ENCODE measurements around the gene SLC25A45.

The SLC25A45 gene

DNA sequence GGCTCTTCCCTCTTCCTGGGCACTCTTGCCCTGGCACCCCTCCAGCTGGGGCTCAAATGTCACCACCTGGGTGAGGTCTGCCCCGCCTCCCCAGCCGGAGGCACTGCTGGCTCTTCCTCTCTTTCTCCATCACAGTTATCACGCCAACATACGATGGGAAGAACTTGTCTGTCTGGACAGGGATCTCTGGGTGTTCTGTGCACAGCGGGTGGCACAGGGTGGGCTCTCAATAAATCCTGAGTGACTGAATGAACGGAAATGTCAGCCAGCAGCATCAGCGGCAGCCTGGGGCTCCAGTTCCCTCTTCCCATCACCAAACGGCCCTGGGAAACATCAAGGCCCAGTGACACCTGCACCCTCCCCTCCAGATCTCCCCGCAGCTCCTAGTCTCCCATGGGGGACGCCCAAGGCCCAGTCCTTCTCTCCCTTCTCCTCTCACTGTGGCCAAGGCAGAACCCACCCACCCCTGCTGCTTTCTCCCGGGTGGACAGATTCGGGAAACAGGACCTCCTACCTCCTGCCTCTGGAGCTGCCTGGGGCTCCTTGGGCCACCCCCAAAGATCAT is 440 bp upstream of the SLC25A45 start:
- no peaks in the 10 kb centered on the region for H3K27me3 ChIP-seq (ENCODE audit: insufficient read depth, low read depth)
- peak overlapping the region; percentile 79 for H3K4me2 ChIP-seq
- H3K4me3 ChIP-seq (IDR thresholded peaks at IDR 0.05; ENCODE audit: insufficient read depth, low read depth, low read length) = no peak overlapping the region
- H3K36me3 ChIP-seq (ENCODE audit: insufficient read depth) = no peaks in the 10 kb centered on the region
- H3K79me2 ChIP-seq (ENCODE audit: insufficient read depth, low read depth) = peaks cover 36% of the 10 kb centered on the region
- peak overlapping the region; percentile 88 for H3K9ac ChIP-seq
- peak overlapping the region; percentile 95 for H3K27ac ChIP-seq
- peak overlapping the region; percentile 50; the same call in 1 of the 2 replicates for H2AFZ ChIP-seq (ENCODE audit: low read depth)
- H4K20me1 ChIP-seq (ENCODE audit: insufficient read depth) = no peaks in the 10 kb centered on the region
- TF ChIP-seq, protein P1, sequence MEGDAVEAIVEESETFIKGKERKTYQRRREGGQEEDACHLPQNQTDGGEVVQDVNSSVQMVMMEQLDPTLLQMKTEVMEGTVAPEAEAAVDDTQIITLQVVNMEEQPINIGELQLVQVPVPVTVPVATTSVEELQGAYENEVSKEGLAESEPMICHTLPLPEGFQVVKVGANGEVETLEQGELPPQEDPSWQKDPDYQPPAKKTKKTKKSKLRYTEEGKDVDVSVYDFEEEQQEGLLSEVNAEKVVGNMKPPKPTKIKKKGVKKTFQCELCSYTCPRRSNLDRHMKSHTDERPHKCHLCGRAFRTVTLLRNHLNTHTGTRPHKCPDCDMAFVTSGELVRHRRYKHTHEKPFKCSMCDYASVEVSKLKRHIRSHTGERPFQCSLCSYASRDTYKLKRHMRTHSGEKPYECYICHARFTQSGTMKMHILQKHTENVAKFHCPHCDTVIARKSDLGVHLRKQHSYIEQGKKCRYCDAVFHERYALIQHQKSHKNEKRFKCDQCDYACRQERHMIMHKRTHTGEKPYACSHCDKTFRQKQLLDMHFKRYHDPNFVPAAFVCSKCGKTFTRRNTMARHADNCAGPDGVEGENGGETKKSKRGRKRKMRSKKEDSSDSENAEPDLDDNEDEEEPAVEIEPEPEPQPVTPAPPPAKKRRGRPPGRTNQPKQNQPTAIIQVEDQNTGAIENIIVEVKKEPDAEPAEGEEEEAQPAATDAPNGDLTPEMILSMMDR (conservative IDR thresholded peaks at IDR 0.05; ENCODE audit: low read depth, low read length) = no peak
- peaks cover 58% of the 10 kb centered on the region for H3K4me1 ChIP-seq (ENCODE audit: low read depth, poor library complexity, severe bottlenecking)

DNA sequence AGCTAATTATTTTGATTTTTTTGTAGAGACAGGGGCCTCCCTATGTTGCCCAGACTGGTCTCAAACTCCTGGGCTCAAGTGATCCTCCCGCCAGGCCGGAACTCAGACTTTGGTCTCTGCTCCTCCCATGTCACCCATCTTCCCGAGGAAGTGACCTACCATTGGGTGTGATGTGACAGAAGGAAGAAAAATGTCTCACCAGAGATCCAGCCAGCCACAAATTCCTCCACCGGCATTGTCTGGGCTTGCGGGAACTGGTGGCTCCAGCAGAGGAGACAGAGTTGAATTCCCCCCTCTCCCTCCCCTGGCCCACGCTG is 772 bp downstream of the SLC25A45 start:
- peak overlapping the region; percentile 88 for H3K9ac ChIP-seq
- H2AFZ ChIP-seq (ENCODE audit: low read depth) = peak overlapping the region; percentile 50

DNA sequence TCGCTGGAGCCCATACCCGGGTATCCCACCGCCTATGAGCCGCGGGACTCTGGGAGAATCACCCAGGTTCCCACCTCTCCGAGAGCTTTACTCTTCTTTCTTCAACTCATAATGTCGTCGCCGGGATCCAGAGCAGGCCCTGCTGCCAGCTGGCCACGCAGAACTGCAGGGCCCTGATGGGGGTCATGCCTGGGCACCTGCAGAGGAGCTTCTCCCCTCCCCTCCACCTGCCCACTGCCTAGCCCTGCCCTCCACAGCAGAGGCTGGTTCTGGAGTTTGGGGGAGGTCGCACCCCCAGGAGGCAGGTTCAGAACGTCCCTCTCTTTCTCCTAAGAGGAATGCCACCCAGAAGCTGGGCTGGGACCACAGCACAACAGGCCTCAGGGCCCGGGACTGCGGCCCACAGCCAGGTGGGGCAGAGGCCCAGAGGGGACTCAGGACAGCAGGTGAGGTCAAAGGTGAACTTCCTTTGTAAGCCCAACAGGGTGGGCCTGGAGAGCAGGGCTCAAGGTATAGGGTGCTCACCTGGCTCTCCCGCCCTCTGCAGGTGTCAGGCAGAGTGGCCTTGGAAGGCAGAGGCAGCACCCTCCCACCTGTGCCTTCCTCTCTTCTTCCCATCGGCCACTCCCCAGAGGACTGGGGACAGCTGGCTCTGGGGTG is 1.9 kb downstream of the SLC25A45 start:
- H3K4me1 ChIP-seq (ENCODE audit: low read depth, poor library complexity, severe bottlenecking) = peaks cover 42% of the 10 kb centered on the region
- H3K4me3 ChIP-seq (IDR thresholded peaks at IDR 0.05; ENCODE audit: insufficient read depth, low read depth, low read length) = no peak overlapping the region
- H3K27ac ChIP-seq = peak overlapping the region; percentile 95; the same call in 1 of the 2 replicates
- H3K9ac ChIP-seq = no peak overlapping the region; the same call in 1 of the 2 replicates
- H3K4me2 ChIP-seq = peak overlapping the region; percentile 79
- no peaks in the 10 kb centered on the region for H4K20me1 ChIP-seq (ENCODE audit: insufficient read depth)
- TF ChIP-seq, protein P1 (conservative IDR thresholded peaks at IDR 0.05; ENCODE audit: low read depth, low read length) = no peak
- H2AFZ ChIP-seq (ENCODE audit: low read depth) = no peak overlapping the region
- no peaks in the 10 kb centered on the region for H3K36me3 ChIP-seq (ENCODE audit: insufficient read depth)
- peaks cover 16% of the 10 kb centered on the region; the same call in 1 of the 2 replicates for H3K79me2 ChIP-seq (ENCODE audit: insufficient read depth, low read depth)
- H3K27me3 ChIP-seq (ENCODE audit: insufficient read depth, low read depth) = no peaks in the 10 kb centered on the region

More for the DNA sequence above, 772 bp downstream of the SLC25A45 start:
- TF ChIP-seq, protein P1 (conservative IDR thresholded peaks at IDR 0.05; ENCODE audit: low read depth, low read length) = no peak
- peaks cover 49% of the 10 kb centered on the region for H3K4me1 ChIP-seq (ENCODE audit: low read depth, poor library complexity, severe bottlenecking)
- H4K20me1 ChIP-seq (ENCODE audit: insufficient read depth) = no peaks in the 10 kb centered on the region
- no peaks in the 10 kb centered on the region for H3K27me3 ChIP-seq (ENCODE audit: insufficient read depth, low read depth)
- H3K27ac ChIP-seq = peak overlapping the region; percentile 95
- H3K4me2 ChIP-seq = peak overlapping the region; percentile 79
- H3K79me2 ChIP-seq (ENCODE audit: insufficient read depth, low read depth) = peaks cover 24% of the 10 kb centered on the region
- no peak overlapping the region for H3K4me3 ChIP-seq (IDR thresholded peaks at IDR 0.05; ENCODE audit: insufficient read depth, low read depth, low read length)
- H3K36me3 ChIP-seq (ENCODE audit: insufficient read depth) = no peaks in the 10 kb centered on the region

DNA sequence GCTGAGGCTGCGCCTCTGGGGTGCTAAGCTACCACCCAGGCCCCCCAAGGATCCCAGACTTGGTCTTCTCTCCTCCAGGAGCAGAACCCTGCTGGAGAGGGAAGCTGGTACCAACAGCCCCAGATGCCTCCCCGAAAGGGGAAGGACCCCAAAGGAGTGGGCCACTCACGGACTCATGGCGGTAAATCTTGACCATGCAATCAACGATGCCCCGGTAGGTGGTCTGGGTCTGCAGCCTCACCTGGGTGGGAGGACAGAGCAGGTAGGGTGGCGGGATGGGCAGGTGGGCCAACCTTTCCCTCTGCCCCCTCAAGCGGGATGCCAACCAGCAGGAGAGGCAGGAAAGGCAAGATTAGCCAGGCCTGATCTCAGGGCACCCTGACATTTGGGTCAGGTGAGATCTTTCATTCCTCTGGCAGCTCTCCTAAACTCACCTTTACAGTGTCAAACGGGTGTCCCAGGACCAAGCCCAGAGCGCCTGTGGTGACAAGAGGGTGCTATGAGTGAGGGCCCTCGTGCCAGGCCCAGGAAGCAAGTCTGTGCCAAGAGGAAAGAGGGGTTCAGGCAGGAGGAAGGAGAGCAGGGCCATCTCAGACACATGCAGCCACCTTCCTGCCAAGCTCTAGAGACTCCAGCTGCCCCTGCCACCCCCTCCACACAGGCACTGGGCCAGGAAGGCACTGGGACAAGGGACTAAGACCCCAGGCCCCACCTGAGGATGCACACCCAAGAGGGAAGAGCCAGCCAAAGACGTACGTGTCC is 2.6 kb downstream of the SLC25A45 start:
- H3K9ac ChIP-seq = no peak overlapping the region
- no peaks in the 10 kb centered on the region for H3K36me3 ChIP-seq (ENCODE audit: insufficient read depth)
- H3K4me3 ChIP-seq (IDR thresholded peaks at IDR 0.05; ENCODE audit: insufficient read depth, low read depth, low read length) = no peak overlapping the region
- H3K4me2 ChIP-seq = no peak overlapping the region; the same call in 1 of the 2 replicates
- H3K4me1 ChIP-seq (ENCODE audit: low read depth, poor library complexity, severe bottlenecking) = peaks cover 35% of the 10 kb centered on the region
- H3K27ac ChIP-seq = no peak overlapping the region; the same call in 1 of the 2 replicates
- H3K79me2 ChIP-seq (ENCODE audit: insufficient read depth, low read depth) = peaks cover 16% of the 10 kb centered on the region; the same call in 1 of the 2 replicates
- H2AFZ ChIP-seq (ENCODE audit: low read depth) = no peak overlapping the region
- no peaks in the 10 kb centered on the region for H4K20me1 ChIP-seq (ENCODE audit: insufficient read depth)
- TF ChIP-seq, protein P1 (conservative IDR thresholded peaks at IDR 0.05; ENCODE audit: low read depth, low read length) = no peak
- H3K27me3 ChIP-seq (ENCODE audit: insufficient read depth, low read depth) = no peaks in the 10 kb centered on the region
